AG10803 (cell line): ENCODE results near the gene FBXO30.
A peak's percentile ranks its signal among the peaks of the same experiment; 100 is the strongest.

Experiments used
- DNase-seq: peaks from one replicate; pipeline ENCODE4 v3.0.0; 2010; ENCODE audit warnings: low read depth
- H3K4me3 ChIP-seq: 2 replicates; pipeline ENCODE4 v1.5.1; 2011; ENCODE audit warnings: mild to moderate bottlenecking, low read length, control low read depth
- CTCF ChIP-seq: conservative IDR thresholded peaks from 2 replicates; pipeline ENCODE4 v1.5.1; 2011; ENCODE audit warnings: mild to moderate bottlenecking, low read length, control low read depth, inconsistent platforms

Gene FBXO30

GRCh38 chr6:145818796-145819195 is 4.2 kb upstream of the FBXO30 start:
- no peak for TF ChIP-seq CTCF

GRCh38 chr6:145816392-145816791 is 1.8 kb upstream of the FBXO30 start:
- H3K4me3 ChIP-seq = no peak overlapping the region
- TF ChIP-seq CTCF = no peak

More at GRCh38 chr6:145818796-145819195, 4.2 kb upstream of the FBXO30 start:
- H3K4me3 ChIP-seq = no peak overlapping the region
- no peak for DNase-seq

GRCh38 chr6:145815309-145816274 is 997 bp upstream of the FBXO30 start:
- peak overlapping the region; percentile 84 for H3K4me3 ChIP-seq
- peak; percentile 23 for DNase-seq
- TF ChIP-seq CTCF = no peak

More at GRCh38 chr6:145816392-145816791, 1.8 kb upstream of the FBXO30 start:
- no peak for DNase-seq

GRCh38 chr6:145814035-145814500 is 527 bp downstream of the FBXO30 start:
- TF ChIP-seq CTCF = no peak
- DNase-seq = peak; percentile 46
- peak overlapping the region; percentile 84 for H3K4me3 ChIP-seq

GRCh38 chr6:145813285-145814034 is 1.1 kb downstream of the FBXO30 start:
- no peak for TF ChIP-seq CTCF
- H3K4me3 ChIP-seq = peak overlapping the region; percentile 84
- peak; percentile 70 for DNase-seq

- DNase-seq = no peak
- H3K4me3 ChIP-seq = no peak overlapping the region
Measured at GRCh38 chr6:145811741-145812140, 2.9 kb downstream of the FBXO30 start.

More at GRCh38 chr6:145811741-145812140, 2.9 kb downstream of the FBXO30 start:
- no peak for TF ChIP-seq CTCF
